Neural cell (in vitro differentiated cells): ENCODE measurements around the gene EGLN1.

ENCODE experiments used
- CTCF ChIP-seq: fragments of 450-650 bp; IDR thresholded peaks from 2 replicates; pipeline ENCODE4 v1.5.1; 2014; ENCODE audit warnings: antibody characterized with exemption, mild to moderate bottlenecking, moderate library complexity; ENCODE audit not compliant: poor library complexity, severe bottlenecking
- EP300 ChIP-seq: fragments of 450-650 bp; conservative IDR thresholded peaks from 2 replicates; pipeline ENCODE4 v1.6.1; 2014; ENCODE audit warnings: antibody characterized with exemption, mild to moderate bottlenecking, moderate library complexity; ENCODE audit not compliant: poor library complexity, severe bottlenecking
- EZH2 ChIP-seq: fragments of 200-600, 300-800 bp; shearing (Covaris generic), sonication (generic); IDR thresholded peaks from 2 replicates; pipeline ENCODE4 v1.6.1; 2014; ENCODE audit warnings: antibody characterized with exemption, low read length, borderline replicate concordance, mild to moderate bottlenecking; ENCODE audit not compliant: insufficient read depth, poor library complexity, severe bottlenecking
- MXI1 ChIP-seq: fragments of 450-650 bp; conservative IDR thresholded peaks from 2 replicates; pipeline ENCODE4 v1.6.1; 2014; ENCODE audit warnings: antibody characterized with exemption, mild to moderate bottlenecking; ENCODE audit not compliant: poor library complexity, severe bottlenecking
- POLR2AphosphoS5 ChIP-seq: IDR thresholded peaks from 2 replicates; pipeline ENCODE4 v1.6.1; 2012
- RAD21 ChIP-seq: fragments of 450-650 bp; conservative IDR thresholded peaks from 2 replicates; pipeline ENCODE4 v1.6.1; 2014; ENCODE audit warnings: antibody characterized with exemption, mild to moderate bottlenecking, moderate library complexity
- REST ChIP-seq: IDR thresholded peaks from 2 replicates; pipeline ENCODE4 v1.6.1; 2012; ENCODE audit warnings: borderline replicate concordance
- SMC3 ChIP-seq: fragments of 450-650 bp; conservative IDR thresholded peaks from 2 replicates; pipeline ENCODE4 v1.6.1; 2014; ENCODE audit warnings: antibody characterized with exemption, mild to moderate bottlenecking, moderate library complexity; ENCODE audit not compliant: poor library complexity
- TAF1 ChIP-seq: IDR thresholded peaks from 2 replicates; pipeline ENCODE4 v1.6.1; 2012; ENCODE audit warnings: low read depth

GRCh38 chr1:231318015-231318355, 104.1 kb downstream of the EGLN1 start:
- no peak for TF ChIP-seq CTCF
- no peak for TF ChIP-seq POLR2AphosphoS5
- TF ChIP-seq RAD21, result no peak
- no peak for TF ChIP-seq EP300
- TF ChIP-seq EZH2, result no peak
- no peak for TF ChIP-seq TAF1
- no peak for TF ChIP-seq REST
- no peak for TF ChIP-seq MXI1
- no peak for TF ChIP-seq SMC3
